GM23338 (cell line): ENCODE results near the gene C1orf21. TPM values are rescaled to one million over a fixed set of nuclear protein-coding genes. Genes with fewer than 3 reads are reported as not detected.

Experiments used
- ATAC-seq: fragments of 200-7000 bp; cut with Tn5 transposase; 3 replicates; pipeline ENCODE4 v1.9.1; 2020
- DNase-seq: peaks from one replicate; pipeline ENCODE4 v3.0.0-alpha.2; 2015; ENCODE audit warnings: low spot score
- H2AFZ ChIP-seq: fragments of 200-600 bp; sonication (generic); 2 replicates; pipeline ENCODE4 v1.8.0; 2016; ENCODE audit warnings: antibody characterized with exemption, mild to moderate bottlenecking, moderate library complexity
- H3F3A ChIP-seq: fragments of 200-600 bp; sonication (generic); replicated peaks from 2 replicates; pipeline ENCODE4 v1.8.0; 2017; ENCODE audit warnings: antibody characterized with exemption, mixed run types, low read depth
- H3K27ac ChIP-seq: fragments of 200-600 bp; sonication (generic); 2 replicates; pipeline ENCODE4 v1.6.1; 2016; ENCODE audit warnings: low read depth
- H3K27me3 ChIP-seq: fragments of 200-600 bp; sonication (generic); 2 replicates; pipeline ENCODE4 v1.8.0; 2016; ENCODE audit warnings: mild to moderate bottlenecking, mixed run types, moderate library complexity; ENCODE audit not compliant: insufficient read depth
- H3K36me3 ChIP-seq: fragments of 200-600 bp; sonication (generic); 2 replicates; pipeline ENCODE4 v1.8.0; 2016; ENCODE audit warnings: mild to moderate bottlenecking; ENCODE audit not compliant: insufficient read depth
- H3K4me1 ChIP-seq: fragments of 200-600 bp; sonication (generic); 2 replicates; pipeline ENCODE4 v1.8.0; 2016; ENCODE audit warnings: mild to moderate bottlenecking, moderate library complexity; ENCODE audit not compliant: insufficient read depth
- H3K4me2 ChIP-seq: fragments of 200-600 bp; sonication (generic); 2 replicates; pipeline ENCODE4 v1.7.1; 2017; ENCODE audit warnings: mixed run types
- H3K4me3 ChIP-seq: fragments of 200-600 bp; sonication (generic); 2 replicates; pipeline ENCODE4 v1.6.1; 2016; ENCODE audit warnings: mixed run types
- H3K79me2 ChIP-seq: fragments of 200-600 bp; sonication (generic); replicated peaks from 2 replicates; pipeline ENCODE4 v1.8.0; 2017; ENCODE audit warnings: mild to moderate bottlenecking; ENCODE audit not compliant: insufficient read depth
- H3K9me2 ChIP-seq: fragments of 200-600 bp; sonication (generic); 2 replicates; pipeline ENCODE4 v1.8.0; 2017; ENCODE audit not compliant: insufficient read depth
- H4K20me1 ChIP-seq: fragments of 200-600 bp; sonication (generic); replicated peaks from 2 replicates; pipeline ENCODE4 v1.8.0; 2017; ENCODE audit warnings: mild to moderate bottlenecking; ENCODE audit not compliant: insufficient read depth
- H3K27ac Mint-ChIP-seq: 2 replicates; pipeline ENCODE4 v1.8.0; 2020; ENCODE audit warnings: inconsistent platforms, mild to moderate bottlenecking, moderate library complexity, mixed read lengths
- H3K27me3 Mint-ChIP-seq: 3 replicates; pipeline ENCODE4 v1.8.0; 2022; ENCODE audit warnings: low read depth, mild to moderate bottlenecking, moderate library complexity, mixed read lengths, inconsistent platforms; ENCODE audit not compliant: insufficient read depth, poor library complexity
- H3K36me3 Mint-ChIP-seq: 3 replicates; pipeline ENCODE4 v1.8.0; 2021; ENCODE audit warnings: low read depth, mild to moderate bottlenecking, inconsistent platforms, moderate library complexity, mixed read lengths
- H3K4me1 Mint-ChIP-seq: 3 replicates; pipeline ENCODE4 v1.8.0; 2020; ENCODE audit warnings: mild to moderate bottlenecking, inconsistent platforms, mixed read lengths
- H3K4me3 Mint-ChIP-seq: 3 replicates; pipeline ENCODE4 v1.8.0; 2021; ENCODE audit warnings: moderate library complexity, mild to moderate bottlenecking, inconsistent platforms, mixed read lengths
- H3K9me3 Mint-ChIP-seq: 3 replicates; pipeline ENCODE4 v1.8.0; 2020; ENCODE audit warnings: moderate library complexity, mild to moderate bottlenecking, inconsistent platforms, mixed read lengths
- CREB1 ChIP-seq: fragments of 250-450 bp; sonication (Bioruptor Pico); IDR thresholded peaks from 2 replicates; pipeline ENCODE4 v1.5.0; 2020; ENCODE audit warnings: low read depth, mild to moderate bottlenecking, moderate library complexity
- CTCF ChIP-seq, 2 experiments: fragments of 200-600 bp in 1 of 2; sonication (generic) in 1 of 2; conservative IDR thresholded peaks; 2 replicates each; pipeline versions ENCODE4 v1.5.1 to v1.6.1; 2016 to 2017; ENCODE audit warnings: antibody characterized with exemption in 2 of 2, low read depth in 2 of 2, mild to moderate bottlenecking in 2 of 2, moderate library complexity in 1 of 2
- ETS1 ChIP-seq: IDR thresholded peaks from 2 replicates; pipeline ENCODE4 v1.6.1; 2016; ENCODE audit warnings: antibody characterized with exemption
- EZH2 ChIP-seq: fragments of 200-600 bp; sonication (generic); IDR thresholded peaks from one replicate; pipeline ENCODE4 v1.8.0; 2017; ENCODE audit warnings: antibody characterized with exemption, mild to moderate bottlenecking, low read depth; ENCODE audit not compliant: unreplicated experiment
- EZH2phosphoT487 ChIP-seq: fragments of 200-600 bp; sonication (generic); IDR thresholded peaks from one replicate; pipeline ENCODE4 v1.8.1; 2018; ENCODE audit warnings: antibody characterized with exemption; ENCODE audit not compliant: unreplicated experiment
- JUNB ChIP-seq: IDR thresholded peaks from one replicate; pipeline ENCODE4 v1.6.1; 2016; ENCODE audit warnings: antibody characterized with exemption; ENCODE audit not compliant: unreplicated experiment
- NANOG ChIP-seq: IDR thresholded peaks from 2 replicates; pipeline ENCODE4 v1.6.1; 2016; ENCODE audit warnings: antibody characterized with exemption, borderline replicate concordance
- POLR2AphosphoS5 ChIP-seq: IDR thresholded peaks from 2 replicates; pipeline ENCODE4 v1.6.1; 2016; ENCODE audit warnings: antibody characterized with exemption, low read depth
- STAT1 ChIP-seq: IDR thresholded peaks from one replicate; pipeline ENCODE4 v1.6.1; 2016; ENCODE audit warnings: antibody characterized with exemption; ENCODE audit not compliant: unreplicated experiment
- ZNF114 ChIP-seq: fragments of 250-450 bp; sonication (Bioruptor Pico); IDR thresholded peaks from 2 replicates; pipeline ENCODE4 v1.5.0; 2020; ENCODE audit warnings: mild to moderate bottlenecking, moderate library complexity
- ZNF331 ChIP-seq: fragments of 250-450 bp; sonication (Bioruptor Pico); IDR thresholded peaks from 2 replicates; pipeline ENCODE4 v1.5.0; 2020; ENCODE audit warnings: low read depth, mild to moderate bottlenecking, moderate library complexity
- ZNF462 ChIP-seq: fragments of 250-450 bp; sonication (Bioruptor Pico); IDR thresholded peaks from 2 replicates; pipeline ENCODE4 v1.5.0; 2020; ENCODE audit warnings: mild to moderate bottlenecking, moderate library complexity
- polyA plus RNA-seq: library from polyadenylated mRNA; unstranded; fragments of >200 nt; fragmentation: Nextera tagmentation; extraction: Ambion mirVana; gene quantifications from 2 replicates; pipeline ENCODE4 v1.2.1, GENCODE V29; 2016
- total RNA-seq: library from RNA; depleted of rRNA; stranded (reverse); fragments of >200 nt; shearing (Covaris generic); gene quantifications from 2 replicates; pipeline ENCODE4 v1.2.3, GENCODE V29; 2014

Gene C1orf21
- total and polyA plus RNA-seq, 2 experiments from 2014 or later, result 28.0 to 40.4 TPM

- TF ChIP-seq CTCF (conservative IDR thresholded peaks at IDR 0.05; ENCODE audit: low read depth in 2 of 2), result no peak
- TF ChIP-seq EZH2, result no peak
- TF ChIP-seq ZNF114 (CRISPR knock-in tag), result no peak
- TF ChIP-seq JUNB, result no peak
- no peak for TF ChIP-seq ETS1
- TF ChIP-seq CREB1 (CRISPR knock-in tag), result no peak
- TF ChIP-seq POLR2AphosphoS5, result no peak
- no peak for TF ChIP-seq ZNF331
- no peak for TF ChIP-seq STAT1
Observed at GRCh38 chr1:184409011-184409410, 22.2 kb downstream of the C1orf21 start (continued).

- peaks cover 39% of the 10 kb centered on the region for H3K4me1 ChIP-seq
- H2AFZ ChIP-seq, result no peak overlapping the region
- H3K4me3 ChIP-seq, result no peak overlapping the region
- Mint-ChIP-seq H3K36me3 (no peaks in the 10 kb centered on the region), H3K27me3 (no peaks in the 10 kb centered on the region), H3K9me3 (no peaks in the 10 kb centered on the region), H3K4me3 (no peak overlapping the region), H3K27ac (no peak overlapping the region), H3K4me1 (peaks cover 35% of the 10 kb centered on the region)
- H3K36me3 ChIP-seq, result no peaks in the 10 kb centered on the region
- no peak overlapping the region for H3K4me2 ChIP-seq
- H3K9me2 ChIP-seq, result no peaks in the 10 kb centered on the region
- TF ChIP-seq NANOG, result no peak
- no peak for TF ChIP-seq ETS1
- no peak for TF ChIP-seq STAT1
- no peak for TF ChIP-seq CREB1 (CRISPR knock-in tag)
- TF ChIP-seq POLR2AphosphoS5, result no peak
- no peak for TF ChIP-seq CTCF (conservative IDR thresholded peaks at IDR 0.05; ENCODE audit: low read depth in 2 of 2)
- no peak for TF ChIP-seq ZNF114 (CRISPR knock-in tag)
- no peak for TF ChIP-seq ZNF462 (CRISPR knock-in tag)
- no peak for TF ChIP-seq ZNF331
- no peak for TF ChIP-seq EZH2
- TF ChIP-seq EZH2phosphoT487, result no peak
- peaks cover 84% of the 10 kb centered on the region for H3K79me2 ChIP-seq
- peaks cover 13% of the 10 kb centered on the region; the same call in 1 of the 2 replicates for H4K20me1 ChIP-seq
- no peak overlapping the region for H3K27ac ChIP-seq
- DNase-seq, result no peak
- H3K27me3 ChIP-seq, result no peaks in the 10 kb centered on the region
- H3F3A ChIP-seq, result no peaks in the 10 kb centered on the region; the same call in 1 of the 2 replicates
- no peak for ATAC-seq
Observed at GRCh38 chr1:184412472-184412871, 25.6 kb downstream of the C1orf21 start.
